ENCODE results near the gene NEK10. TPM values are rescaled to one million over a fixed set of nuclear protein-coding genes. Genes with fewer than 3 reads are reported as not detected.

The NEK10 gene
- total RNA-seq, 1 donor from 2014 or later = 0.67 TPM

DNA sequence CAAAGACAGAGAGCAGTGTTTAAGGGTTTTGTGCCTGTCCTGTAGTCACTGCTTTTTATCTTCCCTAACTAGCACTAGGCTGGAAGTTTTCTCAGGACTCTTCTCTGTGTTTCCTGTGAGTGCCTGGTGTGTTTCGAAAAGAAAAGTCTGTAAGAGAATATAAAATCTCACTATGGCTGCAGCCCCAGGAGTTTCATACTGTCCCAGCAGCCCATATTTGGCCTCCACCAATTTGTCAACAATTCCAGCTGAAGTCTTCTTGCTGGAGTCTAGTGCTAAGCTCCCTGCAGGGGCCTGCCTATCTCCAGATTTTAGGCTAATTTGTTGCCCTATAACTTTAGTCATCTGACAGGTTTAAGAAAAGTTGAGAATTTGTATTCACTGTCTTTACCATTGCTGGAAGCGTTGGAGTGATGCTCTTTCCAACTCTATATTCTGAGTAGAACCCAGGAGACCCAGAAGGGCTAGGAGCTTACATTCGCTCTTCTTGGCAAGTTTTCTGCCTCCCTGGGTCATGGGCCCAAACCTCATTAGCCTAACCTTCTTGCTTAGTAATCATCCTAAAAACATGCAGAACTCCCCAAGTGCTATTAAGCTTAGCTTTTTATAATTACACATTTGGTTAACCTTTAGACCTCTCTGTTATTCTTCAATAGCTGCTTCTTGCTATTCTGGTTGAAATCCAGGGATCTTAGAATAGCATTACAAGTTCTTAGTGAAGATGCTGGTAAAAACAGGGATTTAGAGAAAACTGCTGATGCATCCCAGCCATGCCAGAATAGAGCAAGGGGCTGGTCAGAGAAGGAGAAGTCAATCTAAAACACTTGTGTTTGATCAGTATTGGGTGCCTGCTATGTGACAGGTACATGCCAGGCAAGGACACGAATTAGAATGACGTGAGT, 283.1 kb downstream of the NEK10 start:
- no peak for DNase-seq (ENCODE audit: low read depth)
- TF ChIP-seq, protein P1, sequence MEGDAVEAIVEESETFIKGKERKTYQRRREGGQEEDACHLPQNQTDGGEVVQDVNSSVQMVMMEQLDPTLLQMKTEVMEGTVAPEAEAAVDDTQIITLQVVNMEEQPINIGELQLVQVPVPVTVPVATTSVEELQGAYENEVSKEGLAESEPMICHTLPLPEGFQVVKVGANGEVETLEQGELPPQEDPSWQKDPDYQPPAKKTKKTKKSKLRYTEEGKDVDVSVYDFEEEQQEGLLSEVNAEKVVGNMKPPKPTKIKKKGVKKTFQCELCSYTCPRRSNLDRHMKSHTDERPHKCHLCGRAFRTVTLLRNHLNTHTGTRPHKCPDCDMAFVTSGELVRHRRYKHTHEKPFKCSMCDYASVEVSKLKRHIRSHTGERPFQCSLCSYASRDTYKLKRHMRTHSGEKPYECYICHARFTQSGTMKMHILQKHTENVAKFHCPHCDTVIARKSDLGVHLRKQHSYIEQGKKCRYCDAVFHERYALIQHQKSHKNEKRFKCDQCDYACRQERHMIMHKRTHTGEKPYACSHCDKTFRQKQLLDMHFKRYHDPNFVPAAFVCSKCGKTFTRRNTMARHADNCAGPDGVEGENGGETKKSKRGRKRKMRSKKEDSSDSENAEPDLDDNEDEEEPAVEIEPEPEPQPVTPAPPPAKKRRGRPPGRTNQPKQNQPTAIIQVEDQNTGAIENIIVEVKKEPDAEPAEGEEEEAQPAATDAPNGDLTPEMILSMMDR (IDR thresholded peaks at IDR 0.05; ENCODE audit: insufficient read depth, low read length, poor library complexity, severe bottlenecking) = no peak
- H3K27me3 ChIP-seq (ENCODE audit: control insufficient read depth, insufficient read depth, low read length) = no peaks in the 10 kb centered on the region
- H3K36me3 ChIP-seq (ENCODE audit: control insufficient read depth, insufficient read depth, low read length) = no peaks in the 10 kb centered on the region
- no peak overlapping the region for H3K4me3 ChIP-seq (ENCODE audit: low read depth, low read length)

DNA sequence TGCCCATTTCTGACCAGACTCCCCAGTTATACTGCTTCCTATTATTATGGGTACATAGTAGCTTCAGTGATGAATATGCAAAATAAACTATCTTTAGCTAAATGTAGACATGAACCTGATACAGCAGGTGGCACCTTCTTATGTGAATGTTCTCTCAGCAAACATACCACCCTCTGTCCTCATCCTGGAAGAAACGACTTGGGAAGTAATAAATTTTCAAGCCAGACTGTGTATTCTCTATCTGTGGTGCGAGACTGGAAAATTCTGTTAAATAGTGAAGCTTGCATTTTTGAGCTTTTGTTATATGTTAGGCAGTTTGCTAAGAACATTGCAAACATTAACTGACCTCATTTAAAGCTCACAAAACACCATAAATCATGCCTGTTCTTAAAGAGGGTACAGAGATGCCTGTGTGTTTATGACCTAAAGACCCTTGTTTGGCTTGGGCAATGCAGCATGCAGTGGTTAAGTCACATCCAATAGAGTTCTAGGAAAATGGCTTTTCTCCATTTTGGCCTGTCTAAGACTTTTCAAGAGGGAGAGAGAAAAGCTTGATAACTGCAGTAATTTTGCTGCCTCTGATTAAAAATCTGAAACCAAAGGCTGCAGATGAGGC, 287.1 kb downstream of the NEK10 start:
- Histone ChIP-seq H3K27me3 (ENCODE audit: control insufficient read depth, insufficient read depth, low read length) (no peaks in the 10 kb centered on the region), H3K36me3 (ENCODE audit: control insufficient read depth, insufficient read depth, low read length) (no peaks in the 10 kb centered on the region), H3K4me3 (ENCODE audit: low read depth, low read length) (no peak overlapping the region)
- no peak for DNase-seq (ENCODE audit: low read depth)
- TF ChIP-seq, protein P1 (IDR thresholded peaks at IDR 0.05; ENCODE audit: insufficient read depth, low read length, poor library complexity, severe bottlenecking) = no peak

DNA sequence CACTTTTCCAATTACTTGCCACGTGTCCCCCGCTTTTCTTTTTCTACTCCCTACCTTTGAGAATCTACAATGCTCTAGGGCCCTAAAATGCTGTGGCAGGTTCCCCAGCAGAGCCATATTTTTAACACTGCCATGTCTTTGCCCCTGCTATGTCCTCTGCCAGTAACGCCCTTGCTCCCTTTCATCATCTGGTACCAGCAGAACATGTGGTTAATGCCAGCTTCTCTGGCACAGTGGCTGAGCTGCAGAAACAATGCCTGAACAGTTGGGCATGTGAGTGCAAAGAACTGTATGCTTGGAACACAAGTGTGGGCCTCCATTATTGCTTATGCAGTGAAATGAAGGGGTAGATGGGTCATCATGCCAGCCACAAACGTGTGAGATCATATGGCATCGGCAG, 287.6 kb downstream of the NEK10 start:
- Histone ChIP-seq H3K4me3 (ENCODE audit: low read depth, low read length) (no peak overlapping the region), H3K36me3 (ENCODE audit: control insufficient read depth, insufficient read depth, low read length) (no peaks in the 10 kb centered on the region), H3K27me3 (ENCODE audit: control insufficient read depth, insufficient read depth, low read length) (no peaks in the 10 kb centered on the region)
- DNase-seq (ENCODE audit: low read depth) = no peak
- TF ChIP-seq, protein P1 (IDR thresholded peaks at IDR 0.05; ENCODE audit: insufficient read depth, low read length, poor library complexity, severe bottlenecking) = no peak

DNA sequence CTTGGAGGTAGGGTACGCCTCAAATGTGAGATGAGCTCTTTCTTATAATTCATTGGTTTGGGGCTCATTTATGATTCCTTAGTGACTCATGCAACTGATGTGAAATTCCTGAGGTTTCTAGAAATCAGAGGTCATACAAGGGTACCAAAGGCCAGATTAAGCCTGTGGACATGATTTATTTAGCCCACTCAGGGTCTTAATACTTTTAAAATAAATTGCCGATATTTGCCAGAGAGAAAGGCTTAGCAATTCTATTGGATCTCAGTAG, 289.0 kb downstream of the NEK10 start:
- Histone ChIP-seq H3K4me3 (ENCODE audit: low read depth, low read length) (no peak overlapping the region), H3K36me3 (ENCODE audit: control insufficient read depth, insufficient read depth, low read length) (no peaks in the 10 kb centered on the region), H3K27me3 (ENCODE audit: control insufficient read depth, insufficient read depth, low read length) (no peaks in the 10 kb centered on the region)
- TF ChIP-seq, protein P1 (IDR thresholded peaks at IDR 0.05; ENCODE audit: insufficient read depth, low read length, poor library complexity, severe bottlenecking) = no peak
- DNase-seq (ENCODE audit: low read depth) = no peak

DNA sequence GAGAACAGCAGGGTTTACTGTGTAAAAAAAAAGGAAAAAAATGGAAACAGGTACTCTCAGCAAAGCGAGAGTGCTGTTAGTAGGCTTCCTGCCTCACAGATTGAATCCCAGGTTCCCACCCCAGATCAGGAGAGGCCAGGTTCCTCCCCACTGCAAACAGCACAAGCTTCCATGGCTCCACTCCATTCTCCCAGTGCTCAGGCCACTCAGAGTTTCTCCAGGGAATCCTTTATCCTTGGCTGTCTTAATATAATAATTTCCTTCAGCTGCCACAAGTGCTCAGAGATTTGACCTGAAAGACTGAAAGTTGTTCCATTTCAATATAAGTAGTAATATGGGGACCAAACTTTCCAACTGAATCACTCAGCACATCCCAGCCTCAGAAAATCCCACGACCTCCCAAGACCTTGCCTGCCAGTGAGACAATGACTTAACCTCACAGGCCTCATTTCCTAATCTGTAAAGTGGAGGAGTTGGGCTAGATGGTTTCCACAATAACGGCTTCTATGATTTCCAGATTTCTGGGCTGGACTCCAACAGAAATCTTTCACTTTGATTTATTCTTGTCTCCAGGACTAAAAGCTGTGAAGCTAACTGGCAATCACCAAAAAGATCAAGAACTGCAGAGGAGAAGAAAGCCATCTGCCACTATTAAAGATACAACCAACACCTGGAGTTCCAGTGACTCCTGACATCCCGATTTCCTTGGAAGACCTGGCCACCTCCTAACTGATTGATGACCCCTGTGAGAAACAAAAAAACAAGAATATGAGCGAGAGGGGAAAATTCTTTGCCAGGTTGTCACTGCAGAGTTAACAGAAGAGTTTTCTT, 289.5 kb downstream of the NEK10 start:
- Histone ChIP-seq H3K4me3 (ENCODE audit: low read depth, low read length) (no peak overlapping the region), H3K36me3 (ENCODE audit: control insufficient read depth, insufficient read depth, low read length) (no peaks in the 10 kb centered on the region), H3K27me3 (ENCODE audit: control insufficient read depth, insufficient read depth, low read length) (no peaks in the 10 kb centered on the region)
- DNase-seq (ENCODE audit: low read depth) = no peak
- TF ChIP-seq, protein P1 (IDR thresholded peaks at IDR 0.05; ENCODE audit: insufficient read depth, low read length, poor library complexity, severe bottlenecking) = no peak
